Prostate gland (tissue), 2 donors: ENCODE measurements around the gene CUL3. TPM values are rescaled to one million over a fixed set of nuclear protein-coding genes. Genes with fewer than 3 reads are reported as not detected.

Source experiments
- DNase-seq: peaks from one replicate; pipeline ENCODE4 v3.0.0-alpha.2; 2019; ENCODE audit warnings: low spot score
- H3K27ac ChIP-seq, 2 donors: fragments of 200-600 bp; sonication (generic); 2 replicates each; pipeline ENCODE4 v1.5.1; 2017 to 2019
- H3K27me3 ChIP-seq: fragments of 200-600 bp; sonication (generic); replicated peaks from 2 replicates; pipeline ENCODE4 v1.5.1; 2019; ENCODE audit not compliant: insufficient read depth
- H3K36me3 ChIP-seq, 2 donors: fragments of 200-600 bp; sonication (generic); 1 replicate in 1 of 2; 2 replicates in 1 of 2; pipeline versions ENCODE4 v1.5.1 to v1.8.1; 2017 to 2019
- H3K4me1 ChIP-seq: fragments of 200-600 bp; sonication (generic); replicated peaks from 2 replicates; pipeline ENCODE4 v1.5.1; 2019
- H3K4me3 ChIP-seq, 2 donors: fragments of 200-600 bp; sonication (generic); 2 replicates each; pipeline ENCODE4 v1.5.1; 2017 to 2019
- H3K9me3 ChIP-seq: fragments of 200-600 bp; sonication (generic); 2 replicates; pipeline ENCODE4 v1.5.1; 2017
- CTCF ChIP-seq, 4 experiments: fragments of 200-600 bp in 2 of 4; fragments of 450-650 bp in 2 of 4; sonication (generic) in 2 of 4; IDR thresholded peaks; 1 replicate in 3 of 4; 2 replicates in 1 of 4; pipeline ENCODE4 v1.5.1; 2016 to 2019; ENCODE audit warnings: antibody characterized with exemption in 4 of 4, mild to moderate bottlenecking in 2 of 4, moderate library complexity in 2 of 4
- POLR2A ChIP-seq: fragments of 450-650 bp; IDR thresholded peaks from one replicate; pipeline ENCODE4 v1.6.1; 2016; ENCODE audit warnings: antibody characterized with exemption, mild to moderate bottlenecking
- POLR2AphosphoS5 ChIP-seq: sonication (generic); formaldehyde crosslinking; IDR thresholded peaks from one replicate; pipeline ENCODE4 v1.6.1; 2017; ENCODE audit warnings: antibody characterized with exemption
- WGBS: methylation state at CpG from one replicate; pipeline ENCODE4 v1.1.5; 2018; 5-methylcytosine and 5-hydroxymethylcytosine counted together
- intact Hi-C: fragments of 100-400 bp; cut with DNase I; formaldehyde crosslinking; loops from one replicate; pipeline ENCODE4 v1.14.2; 2022
- total RNA-seq, 2 donors: library from RNA; depleted of rRNA; stranded (reverse); fragments of >200 nt; gene quantifications; one replicate each; pipeline ENCODE4 v1.1.0, GENCODE V29; 2016

The CUL3 gene
- total RNA-seq, 2 donors from 2014 or later = 69.2 to 90.5 TPM

DNA sequence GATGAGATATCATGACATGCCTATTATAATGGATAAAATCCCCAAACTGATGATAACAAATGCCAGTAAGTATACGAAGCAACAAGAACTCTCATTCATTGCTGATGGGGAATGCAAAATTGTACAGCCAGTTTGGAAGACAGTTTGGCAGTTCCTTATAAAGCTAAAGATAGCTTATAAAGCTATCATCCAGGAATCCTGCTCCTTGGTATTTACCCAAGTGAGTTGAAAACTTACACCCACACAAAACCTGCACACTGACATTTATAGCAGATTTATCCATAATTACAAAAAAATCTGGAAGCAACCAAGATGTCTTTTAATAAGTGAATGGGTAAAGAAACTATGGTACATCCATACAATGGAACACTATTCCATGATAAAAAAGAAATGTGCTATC lies 123.8 kb downstream of the CUL3 start:
- intact Hi-C loops = no loop called here
- no peaks in the 10 kb centered on the region for H3K4me1 ChIP-seq
- TF ChIP-seq CTCF (IDR thresholded peaks at IDR 0.05) (no peak), POLR2A (no peak)
- H3K36me3 ChIP-seq = no peaks in the 10 kb centered on the region
- 32% methylated on average over 1 of the region's 1 CpG for WGBS
- DNase-seq = no peak
- no peak overlapping the region for H3K27ac ChIP-seq
- no peak overlapping the region for H3K4me3 ChIP-seq
- H3K27me3 ChIP-seq = no peaks in the 10 kb centered on the region
- H3K9me3 ChIP-seq = no peaks in the 10 kb centered on the region

DNA sequence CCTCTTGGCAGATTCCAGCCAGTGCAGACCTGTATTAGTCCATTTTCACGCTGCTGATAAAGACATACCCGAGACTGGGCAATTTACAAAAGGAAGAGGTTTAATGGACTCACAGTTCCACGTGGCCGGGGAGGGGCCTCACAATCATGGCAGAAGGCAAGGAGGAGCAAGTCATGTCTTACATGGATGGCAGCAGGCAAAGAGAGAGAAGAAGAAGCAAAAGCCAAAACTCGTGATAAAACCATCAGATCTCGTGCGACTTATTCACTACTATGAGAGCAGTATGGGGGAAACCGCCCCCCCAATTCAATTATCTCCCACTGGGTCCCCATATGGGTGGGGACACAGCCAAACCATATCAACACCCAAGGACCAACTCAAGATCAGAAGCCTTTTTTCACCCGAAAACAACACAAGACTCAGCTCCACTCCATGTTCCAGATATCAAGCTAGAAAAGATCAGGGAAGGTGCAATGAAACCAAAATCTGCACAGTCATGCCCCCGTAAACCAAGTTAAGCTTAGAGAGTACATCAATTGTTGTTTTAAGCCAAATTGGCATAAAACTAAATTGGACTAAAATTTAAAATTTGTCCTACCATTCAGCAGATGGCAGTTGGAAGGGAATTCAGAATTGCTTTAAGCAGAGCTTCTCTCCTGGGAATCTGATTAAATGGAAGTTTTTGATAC lies 127.6 kb downstream of the CUL3 start:
- intact Hi-C loops = no loop called here
- H3K9me3 ChIP-seq = no peaks in the 10 kb centered on the region
- no peak overlapping the region for H3K27ac ChIP-seq
- H3K4me1 ChIP-seq = no peaks in the 10 kb centered on the region
- H3K27me3 ChIP-seq = no peaks in the 10 kb centered on the region
- no peak for TF ChIP-seq POLR2A
- TF ChIP-seq POLR2AphosphoS5 = no peak
- TF ChIP-seq CTCF (IDR thresholded peaks at IDR 0.05) = no peak
- H3K4me3 ChIP-seq = no peak overlapping the region
- no peak for DNase-seq
- H3K36me3 ChIP-seq = no peaks in the 10 kb centered on the region
- WGBS = 93% methylated on average over 10 of the region's 10 CpGs

DNA sequence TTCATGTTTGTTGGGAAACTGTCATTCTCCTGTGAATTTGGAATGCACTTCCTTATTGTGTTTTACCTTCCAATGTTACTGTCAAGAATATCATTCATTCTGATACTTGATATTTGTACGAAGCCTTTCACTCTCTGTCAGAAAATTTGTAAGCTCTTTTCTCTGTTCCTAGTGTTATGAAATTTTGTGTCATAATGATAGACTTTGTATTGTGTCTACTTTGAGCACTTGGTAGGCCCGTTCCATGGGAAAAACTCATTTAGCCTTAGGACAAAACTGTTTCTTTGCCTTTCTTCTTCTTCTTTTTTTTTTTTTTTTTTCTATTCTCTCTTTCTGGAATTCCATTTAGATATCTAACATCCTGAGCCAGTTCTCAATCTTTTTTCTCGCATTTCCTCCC lies 131.3 kb downstream of the CUL3 start:
- Histone ChIP-seq H3K9me3 (no peaks in the 10 kb centered on the region), H3K27ac (no peak overlapping the region), H3K4me3 (no peak overlapping the region), H3K4me1 (no peaks in the 10 kb centered on the region), H3K27me3 (no peaks in the 10 kb centered on the region), H3K36me3 (no peaks in the 10 kb centered on the region)
- no peak for TF ChIP-seq POLR2A
- no peak for TF ChIP-seq CTCF (IDR thresholded peaks at IDR 0.05)
- no peak for TF ChIP-seq POLR2AphosphoS5
- intact Hi-C loops = no loop called here
- no peak for DNase-seq
- WGBS = 94% methylated on average over 3 of the region's 3 CpGs

DNA sequence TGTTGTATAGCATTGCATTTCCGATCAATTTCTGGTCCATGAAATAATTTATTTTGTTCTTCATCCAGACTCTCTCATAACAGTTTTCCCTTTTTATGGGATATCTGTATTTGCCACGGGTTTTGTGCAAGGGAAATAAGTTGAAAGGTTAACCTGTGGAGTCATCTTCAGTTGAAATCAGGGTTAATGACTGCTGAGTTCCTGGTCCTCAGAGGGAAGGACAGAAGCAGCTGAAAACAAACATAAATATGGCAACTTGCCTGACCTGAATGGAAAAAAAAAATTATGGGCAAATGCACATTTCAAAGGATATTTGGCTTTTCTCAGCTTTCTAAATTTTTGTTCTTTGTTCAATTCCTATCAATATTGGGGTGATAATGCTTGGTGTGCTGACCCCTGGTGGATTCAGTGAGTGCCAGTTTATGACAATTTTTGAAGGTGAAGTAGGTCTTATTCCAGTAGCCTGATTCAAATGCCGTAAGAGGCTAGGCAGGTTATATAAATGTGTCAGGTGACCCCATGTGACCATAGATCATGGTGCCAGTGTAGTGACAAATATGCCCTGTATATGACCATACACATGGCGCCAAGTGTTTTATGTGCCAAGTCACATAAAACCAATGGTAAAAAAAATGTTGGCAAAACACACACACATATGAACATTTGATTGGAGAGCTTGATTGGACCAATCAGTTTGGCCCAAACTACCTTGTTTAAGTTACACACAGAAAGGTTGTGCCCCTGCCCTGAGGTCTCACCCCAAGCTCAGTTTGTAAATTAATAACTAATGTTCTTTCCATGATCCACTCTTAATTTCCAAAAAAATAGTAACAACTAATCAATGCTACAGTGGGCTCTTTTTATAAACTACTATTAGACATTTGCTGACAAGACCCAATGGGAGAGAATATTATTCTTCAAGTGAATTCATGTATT lies 135.7 kb downstream of the CUL3 start:
- Histone ChIP-seq H3K4me3 (no peak overlapping the region), H3K4me1 (no peaks in the 10 kb centered on the region), H3K36me3 (no peaks in the 10 kb centered on the region), H3K9me3 (no peaks in the 10 kb centered on the region), H3K27me3 (no peaks in the 10 kb centered on the region), H3K27ac (no peak overlapping the region)
- no peak for DNase-seq
- intact Hi-C loops = loop anchor here (10.0 kb wide), 1 partner anchor 205 kb away; no protein-coding TSS in a partner anchor
- 44% methylated on average over 4 of the region's 4 CpGs for WGBS
- peak in 2 of 4 experiments; percentile 42 to 46 for TF ChIP-seq CTCF (IDR thresholded peaks at IDR 0.05)
- TF ChIP-seq POLR2A = no peak
